ENCODE results near the gene DYSF. TPM values are rescaled to one million over a fixed set of nuclear protein-coding genes. Genes with fewer than 3 reads are reported as not detected.

DYSF gene
- total RNA-seq, 1 experiment from 2014 or later: 5.5 TPM

DNA sequence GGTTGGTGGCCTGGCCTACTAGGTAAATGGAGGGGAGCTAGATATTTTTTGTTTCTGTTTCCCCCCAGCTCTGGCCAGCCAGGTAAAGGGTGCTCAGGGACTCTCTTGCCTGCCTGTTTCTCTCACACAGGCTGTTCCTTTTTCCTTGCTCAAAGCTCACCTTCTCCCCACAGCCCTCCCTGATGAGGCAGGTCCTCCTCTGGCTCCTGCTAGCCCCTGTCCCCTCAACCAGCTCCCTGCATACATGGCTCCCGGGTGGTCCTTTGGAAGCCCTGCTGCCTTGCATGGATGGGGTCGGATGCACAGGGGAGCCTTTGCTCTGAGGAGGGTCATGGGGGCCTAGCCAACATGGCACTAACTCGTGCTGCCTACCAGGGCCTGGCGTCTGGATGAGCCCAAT, 27.8 kb downstream of the DYSF start:
- TF ChIP-seq, protein P1, sequence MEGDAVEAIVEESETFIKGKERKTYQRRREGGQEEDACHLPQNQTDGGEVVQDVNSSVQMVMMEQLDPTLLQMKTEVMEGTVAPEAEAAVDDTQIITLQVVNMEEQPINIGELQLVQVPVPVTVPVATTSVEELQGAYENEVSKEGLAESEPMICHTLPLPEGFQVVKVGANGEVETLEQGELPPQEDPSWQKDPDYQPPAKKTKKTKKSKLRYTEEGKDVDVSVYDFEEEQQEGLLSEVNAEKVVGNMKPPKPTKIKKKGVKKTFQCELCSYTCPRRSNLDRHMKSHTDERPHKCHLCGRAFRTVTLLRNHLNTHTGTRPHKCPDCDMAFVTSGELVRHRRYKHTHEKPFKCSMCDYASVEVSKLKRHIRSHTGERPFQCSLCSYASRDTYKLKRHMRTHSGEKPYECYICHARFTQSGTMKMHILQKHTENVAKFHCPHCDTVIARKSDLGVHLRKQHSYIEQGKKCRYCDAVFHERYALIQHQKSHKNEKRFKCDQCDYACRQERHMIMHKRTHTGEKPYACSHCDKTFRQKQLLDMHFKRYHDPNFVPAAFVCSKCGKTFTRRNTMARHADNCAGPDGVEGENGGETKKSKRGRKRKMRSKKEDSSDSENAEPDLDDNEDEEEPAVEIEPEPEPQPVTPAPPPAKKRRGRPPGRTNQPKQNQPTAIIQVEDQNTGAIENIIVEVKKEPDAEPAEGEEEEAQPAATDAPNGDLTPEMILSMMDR (conservative IDR thresholded peaks at IDR 0.05): no peak
- no peak overlapping the region for H4K8ac ChIP-seq (replicated peaks; ENCODE audit: insufficient read length, low read depth, low read length)
- Mint-ChIP-seq H3K27me3 (ENCODE audit: low read depth) (peaks cover 5% of the 10 kb centered on the region), H3K4me1 (peaks cover 30 to 31% of the 10 kb centered on the region in 2 experiments), H3K36me3 (ENCODE audit: insufficient read depth in 1 of 3, low read depth in 3 of 3) (peaks cover 0 to 2% (median 0%) of the 10 kb centered on the region in 3 experiments; a peak in 3 of 7 replicates), H3K4me3 (no peak overlapping the region), H3K27ac (no peak overlapping the region), H3K9me3 (no peaks in the 10 kb centered on the region; a peak in 1 of 5 replicates)
- no peak for DNase-seq
- no peaks in the 10 kb centered on the region for H3K23me2 ChIP-seq (ENCODE audit: insufficient read length, low read depth, low read length, poor library complexity, severe bottlenecking)
- no peaks in the 10 kb centered on the region for H3K27me3 ChIP-seq (ENCODE audit: insufficient read depth, low read length)
- no peaks in the 10 kb centered on the region for H4K20me1 ChIP-seq (ENCODE audit: control insufficient read depth, insufficient read depth, insufficient read length)
- no peak overlapping the region for H2AK5ac ChIP-seq (ENCODE audit: insufficient read length, low read length)
- no peaks in the 10 kb centered on the region for H3K9me3 ChIP-seq (ENCODE audit: control insufficient read depth, low read depth, low read length)
- no peak overlapping the region for H3K14ac ChIP-seq (ENCODE audit: insufficient read depth, low read length)
- H3K27ac ChIP-seq (ENCODE audit: insufficient read length, low read depth, low read length): no peak overlapping the region
- H3K4me2 ChIP-seq (ENCODE audit: insufficient read depth, insufficient read length, low read length): no peak overlapping the region
- H2BK5ac ChIP-seq (ENCODE audit: insufficient read length, low read length): no peak overlapping the region
- WGBS (ENCODE audit: extremely low coverage, insufficient read length, low lambda C conversion rate): no CpG with 5 or more reads among the region's 4 CpGs
- no peak overlapping the region for H2AFZ ChIP-seq (ENCODE audit: low read length)
- no peak overlapping the region for H2BK20ac ChIP-seq (ENCODE audit: low read depth, low read length, poor library complexity, severe bottlenecking)
- H3K9ac ChIP-seq (ENCODE audit: extremely low read depth, insufficient read length, low read length): no peak overlapping the region
- H4K91ac ChIP-seq (ENCODE audit: insufficient read length, low read depth, low read length): no peak overlapping the region
- H2BK15ac ChIP-seq (ENCODE audit: low read depth, low read length): no peak overlapping the region
- H3K79me2 ChIP-seq (ENCODE audit: insufficient read depth, low read length): no peaks in the 10 kb centered on the region
- no peak overlapping the region for H3K18ac ChIP-seq (ENCODE audit: insufficient read length, low read depth, low read length)
- H3K79me1 ChIP-seq (ENCODE audit: insufficient read depth, low read depth, low read length, poor library complexity, severe bottlenecking): no peaks in the 10 kb centered on the region
- no peaks in the 10 kb centered on the region; the same call in 1 of the 2 replicates for H3K4me1 ChIP-seq (ENCODE audit: insufficient read depth, low read length)
- no peak overlapping the region for H3K56ac ChIP-seq (ENCODE audit: insufficient read length, low read depth, low read length)
- no peak overlapping the region for H3K23ac ChIP-seq (ENCODE audit: insufficient read length, low read depth, low read length)
- no peak overlapping the region for H4K5ac ChIP-seq (ENCODE audit: insufficient read length, low read depth, low read length)
- no peak overlapping the region for H3K4ac ChIP-seq (ENCODE audit: low read depth, low read length)
- H2BK120ac ChIP-seq (ENCODE audit: low read depth, low read length, poor library complexity, severe bottlenecking): no peak overlapping the region
- no peak overlapping the region for H3T11ph ChIP-seq (ENCODE audit: low read length)
- H2BK12ac ChIP-seq (ENCODE audit: insufficient read length, low read depth, low read length): no peak overlapping the region

All from H9 (cell line).